Neural cell (in vitro differentiated cells): Measurements from ENCODE around the gene IFIT2. TPM values are rescaled to one million over a fixed set of nuclear protein-coding genes. Genes with fewer than 3 reads are reported as not detected.

ENCODE experiments used
- H2AFZ ChIP-seq: fragments of 200-600, 300-800 bp; sonication (generic), shearing (Covaris generic); 2 replicates; pipeline ENCODE4 v1.6.0; 2014; ENCODE audit warnings: low read depth, mild to moderate bottlenecking, antibody characterized with exemption, low read length, moderate library complexity
- H3F3A ChIP-seq: fragments of 200-600 bp; shearing (Covaris generic); 2 replicates; pipeline ENCODE4 v1.6.1; 2016; ENCODE audit warnings: mild to moderate bottlenecking, moderate library complexity, mixed read lengths, antibody characterized with exemption, low read length; ENCODE audit not compliant: insufficient read depth, poor library complexity, severe bottlenecking
- H3K27ac ChIP-seq: fragments of 200-600, 300-800 bp; sonication (generic), shearing (Covaris generic); 2 replicates; pipeline ENCODE4 v1.5.1; 2014; ENCODE audit warnings: mild to moderate bottlenecking, low read length, moderate library complexity
- H3K27me3 ChIP-seq: fragments of 300-800, 200-600 bp; sonication (generic), shearing (Covaris generic); 2 replicates; pipeline ENCODE4 v1.6.0; 2014; ENCODE audit warnings: mild to moderate bottlenecking, low read depth, low read length, moderate library complexity; ENCODE audit not compliant: insufficient read depth
- H3K36me3 ChIP-seq: fragments of 300-800, 200-600 bp; sonication (generic), shearing (Covaris generic); 2 replicates; pipeline ENCODE4 v1.5.1; 2014; ENCODE audit warnings: mild to moderate bottlenecking, antibody characterized with exemption, low read length, moderate library complexity; ENCODE audit not compliant: insufficient read depth
- H3K4me2 ChIP-seq: fragments of 300-800, 200-600 bp; sonication (generic), shearing (Covaris generic); 2 replicates; pipeline ENCODE4 v1.6.0; 2014; ENCODE audit warnings: mild to moderate bottlenecking, low read length
- H3K4me3 ChIP-seq: fragments of 300-800, 200-600 bp; sonication (generic), shearing (Covaris generic); 2 replicates; pipeline ENCODE4 v1.5.1; 2014; ENCODE audit warnings: mild to moderate bottlenecking, low read length, moderate library complexity
- H3K79me2 ChIP-seq: fragments of 200-600 bp; shearing (Covaris generic); replicated peaks from 2 replicates; pipeline ENCODE4 v1.6.0; 2014; ENCODE audit warnings: mild to moderate bottlenecking, low read length, moderate library complexity; ENCODE audit not compliant: insufficient read depth
- H3K9ac ChIP-seq: fragments of 300-800, 200-600 bp; sonication (generic), shearing (Covaris generic); 2 replicates; pipeline ENCODE4 v1.6.1; 2016; ENCODE audit warnings: mild to moderate bottlenecking, low read length, mixed read lengths
- H3K9me2 ChIP-seq: fragments of 200-600 bp; shearing (Covaris generic); 2 replicates; pipeline ENCODE4 v1.6.1; 2016; ENCODE audit warnings: mild to moderate bottlenecking, low read length, mixed read lengths; ENCODE audit not compliant: insufficient read depth
- H3K9me3 ChIP-seq: fragments of 200-600, 300-800 bp; sonication (generic), shearing (Covaris generic); 2 replicates; pipeline ENCODE4 v1.6.1; 2016; ENCODE audit warnings: mild to moderate bottlenecking, mixed run types, low read length, moderate library complexity, mixed read lengths
- H4K20me1 ChIP-seq: fragments of 200-600 bp; shearing (Covaris generic); 2 replicates; pipeline ENCODE4 v1.6.1; 2016; ENCODE audit warnings: mild to moderate bottlenecking, mixed run types; ENCODE audit not compliant: insufficient read depth
- EP300 ChIP-seq: fragments of 450-650 bp; conservative IDR thresholded peaks from 2 replicates; pipeline ENCODE4 v1.6.1; 2014; ENCODE audit warnings: antibody characterized with exemption, mild to moderate bottlenecking, moderate library complexity; ENCODE audit not compliant: poor library complexity, severe bottlenecking
- EZH2 ChIP-seq: fragments of 200-600, 300-800 bp; shearing (Covaris generic), sonication (generic); IDR thresholded peaks from 2 replicates; pipeline ENCODE4 v1.6.1; 2014; ENCODE audit warnings: antibody characterized with exemption, low read length, borderline replicate concordance, mild to moderate bottlenecking; ENCODE audit not compliant: insufficient read depth, poor library complexity, severe bottlenecking
- MXI1 ChIP-seq: fragments of 450-650 bp; conservative IDR thresholded peaks from 2 replicates; pipeline ENCODE4 v1.6.1; 2014; ENCODE audit warnings: antibody characterized with exemption, mild to moderate bottlenecking; ENCODE audit not compliant: poor library complexity, severe bottlenecking
- POLR2AphosphoS5 ChIP-seq: IDR thresholded peaks from 2 replicates; pipeline ENCODE4 v1.6.1; 2012
- RAD21 ChIP-seq: fragments of 450-650 bp; conservative IDR thresholded peaks from 2 replicates; pipeline ENCODE4 v1.6.1; 2014; ENCODE audit warnings: antibody characterized with exemption, mild to moderate bottlenecking, moderate library complexity
- SMC3 ChIP-seq: fragments of 450-650 bp; conservative IDR thresholded peaks from 2 replicates; pipeline ENCODE4 v1.6.1; 2014; ENCODE audit warnings: antibody characterized with exemption, mild to moderate bottlenecking, moderate library complexity; ENCODE audit not compliant: poor library complexity
- TAF1 ChIP-seq: IDR thresholded peaks from 2 replicates; pipeline ENCODE4 v1.6.1; 2012; ENCODE audit warnings: low read depth
- polyA plus RNA-seq: library from polyadenylated mRNA; depleted of rRNA; stranded (reverse); fragments of >200 nt; gene quantifications from 2 replicates; pipeline ENCODE4 v1.2.3, GENCODE V29; 2014
- TF ChIP-seq, protein P1 (sequence below): IDR thresholded peaks from 2 replicates; pipeline ENCODE4 v1.6.1; 2012; ENCODE audit warnings: borderline replicate concordance
- TF ChIP-seq, protein P2 (sequence below): fragments of 450-650 bp; IDR thresholded peaks from 2 replicates; pipeline ENCODE4 v1.5.1; 2014; ENCODE audit warnings: antibody characterized with exemption, mild to moderate bottlenecking, moderate library complexity; ENCODE audit not compliant: poor library complexity, severe bottlenecking

Gene IFIT2
- polyA plus RNA-seq, 1 donor from 2014 or later, result 0.26 TPM

DNA sequence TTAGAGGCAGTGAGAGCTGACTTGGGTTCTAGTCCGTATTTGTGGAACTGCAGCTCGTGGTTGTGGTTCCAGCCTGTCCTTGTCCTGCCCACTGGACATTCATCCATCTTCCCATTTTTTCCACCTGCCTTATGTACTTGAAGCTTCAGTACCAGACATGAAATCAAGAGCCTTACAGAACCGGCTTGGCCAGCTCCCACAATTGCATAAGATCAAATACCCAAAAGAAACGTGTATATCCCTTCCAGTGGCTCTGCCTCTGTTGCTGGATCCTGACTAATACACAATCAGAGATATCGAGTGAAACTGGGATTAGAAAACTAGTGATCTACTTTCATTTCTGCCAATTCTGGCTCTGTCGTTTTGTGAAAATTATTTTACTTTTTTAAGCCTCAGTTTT, 26.5 kb upstream of the IFIT2 start:
- H2AFZ ChIP-seq, result no peak overlapping the region
- H3K4me2 ChIP-seq, result no peak overlapping the region
- H3K9ac ChIP-seq, result no peak overlapping the region

DNA sequence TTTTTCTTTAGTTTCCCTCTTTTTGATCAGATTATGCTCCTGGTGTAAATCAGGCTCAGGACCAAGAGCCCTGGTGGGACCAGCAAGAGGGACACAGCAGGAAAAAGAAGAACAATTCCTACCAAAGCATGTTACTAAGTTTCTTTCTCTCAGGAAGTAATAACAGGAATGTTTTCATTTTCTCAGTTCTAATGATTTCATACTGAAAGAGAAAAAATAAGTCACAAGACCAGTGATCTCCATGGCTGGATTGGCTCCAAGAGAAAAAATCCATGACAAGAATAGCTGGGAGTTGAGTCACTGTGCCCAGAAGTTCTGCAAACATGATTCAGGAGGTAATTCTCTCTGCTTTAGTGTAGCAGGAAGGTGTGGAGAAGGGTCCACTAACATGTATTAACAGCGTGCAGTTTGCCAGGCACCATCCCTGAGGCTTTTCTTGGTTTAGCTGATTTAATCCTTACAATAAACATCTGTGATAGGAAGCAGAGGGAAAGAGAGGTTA, 23.8 kb upstream of the IFIT2 start:
- no peaks in the 10 kb centered on the region for H3K9me2 ChIP-seq
- H3K4me3 ChIP-seq, result no peak overlapping the region
- H3K79me2 ChIP-seq, result no peaks in the 10 kb centered on the region
- TF ChIP-seq, protein P1, sequence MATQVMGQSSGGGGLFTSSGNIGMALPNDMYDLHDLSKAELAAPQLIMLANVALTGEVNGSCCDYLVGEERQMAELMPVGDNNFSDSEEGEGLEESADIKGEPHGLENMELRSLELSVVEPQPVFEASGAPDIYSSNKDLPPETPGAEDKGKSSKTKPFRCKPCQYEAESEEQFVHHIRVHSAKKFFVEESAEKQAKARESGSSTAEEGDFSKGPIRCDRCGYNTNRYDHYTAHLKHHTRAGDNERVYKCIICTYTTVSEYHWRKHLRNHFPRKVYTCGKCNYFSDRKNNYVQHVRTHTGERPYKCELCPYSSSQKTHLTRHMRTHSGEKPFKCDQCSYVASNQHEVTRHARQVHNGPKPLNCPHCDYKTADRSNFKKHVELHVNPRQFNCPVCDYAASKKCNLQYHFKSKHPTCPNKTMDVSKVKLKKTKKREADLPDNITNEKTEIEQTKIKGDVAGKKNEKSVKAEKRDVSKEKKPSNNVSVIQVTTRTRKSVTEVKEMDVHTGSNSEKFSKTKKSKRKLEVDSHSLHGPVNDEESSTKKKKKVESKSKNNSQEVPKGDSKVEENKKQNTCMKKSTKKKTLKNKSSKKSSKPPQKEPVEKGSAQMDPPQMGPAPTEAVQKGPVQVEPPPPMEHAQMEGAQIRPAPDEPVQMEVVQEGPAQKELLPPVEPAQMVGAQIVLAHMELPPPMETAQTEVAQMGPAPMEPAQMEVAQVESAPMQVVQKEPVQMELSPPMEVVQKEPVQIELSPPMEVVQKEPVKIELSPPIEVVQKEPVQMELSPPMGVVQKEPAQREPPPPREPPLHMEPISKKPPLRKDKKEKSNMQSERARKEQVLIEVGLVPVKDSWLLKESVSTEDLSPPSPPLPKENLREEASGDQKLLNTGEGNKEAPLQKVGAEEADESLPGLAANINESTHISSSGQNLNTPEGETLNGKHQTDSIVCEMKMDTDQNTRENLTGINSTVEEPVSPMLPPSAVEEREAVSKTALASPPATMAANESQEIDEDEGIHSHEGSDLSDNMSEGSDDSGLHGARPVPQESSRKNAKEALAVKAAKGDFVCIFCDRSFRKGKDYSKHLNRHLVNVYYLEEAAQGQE, result no peak
- TF ChIP-seq EP300 (no peak), POLR2AphosphoS5 (no peak), SMC3 (no peak), TAF1 (no peak), MXI1 (no peak), RAD21 (no peak), EZH2 (no peak)
- TF ChIP-seq, protein P2, sequence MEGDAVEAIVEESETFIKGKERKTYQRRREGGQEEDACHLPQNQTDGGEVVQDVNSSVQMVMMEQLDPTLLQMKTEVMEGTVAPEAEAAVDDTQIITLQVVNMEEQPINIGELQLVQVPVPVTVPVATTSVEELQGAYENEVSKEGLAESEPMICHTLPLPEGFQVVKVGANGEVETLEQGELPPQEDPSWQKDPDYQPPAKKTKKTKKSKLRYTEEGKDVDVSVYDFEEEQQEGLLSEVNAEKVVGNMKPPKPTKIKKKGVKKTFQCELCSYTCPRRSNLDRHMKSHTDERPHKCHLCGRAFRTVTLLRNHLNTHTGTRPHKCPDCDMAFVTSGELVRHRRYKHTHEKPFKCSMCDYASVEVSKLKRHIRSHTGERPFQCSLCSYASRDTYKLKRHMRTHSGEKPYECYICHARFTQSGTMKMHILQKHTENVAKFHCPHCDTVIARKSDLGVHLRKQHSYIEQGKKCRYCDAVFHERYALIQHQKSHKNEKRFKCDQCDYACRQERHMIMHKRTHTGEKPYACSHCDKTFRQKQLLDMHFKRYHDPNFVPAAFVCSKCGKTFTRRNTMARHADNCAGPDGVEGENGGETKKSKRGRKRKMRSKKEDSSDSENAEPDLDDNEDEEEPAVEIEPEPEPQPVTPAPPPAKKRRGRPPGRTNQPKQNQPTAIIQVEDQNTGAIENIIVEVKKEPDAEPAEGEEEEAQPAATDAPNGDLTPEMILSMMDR, result no peak
- H3K9me3 ChIP-seq, result no peaks in the 10 kb centered on the region
- no peaks in the 10 kb centered on the region for H3K27me3 ChIP-seq
- H3K27ac ChIP-seq, result no peak overlapping the region
- no peak overlapping the region for H3K9ac ChIP-seq
- no peaks in the 10 kb centered on the region for H3K36me3 ChIP-seq
- no peaks in the 10 kb centered on the region for H3F3A ChIP-seq
- H2AFZ ChIP-seq, result no peak overlapping the region
- H3K4me2 ChIP-seq, result no peak overlapping the region
- no peaks in the 10 kb centered on the region for H4K20me1 ChIP-seq

More for the DNA sequence above, 26.5 kb upstream of the IFIT2 start:
- Histone ChIP-seq H3K9me3 (no peaks in the 10 kb centered on the region), H3K27ac (no peak overlapping the region), H3K9me2 (no peaks in the 10 kb centered on the region), H3K36me3 (no peaks in the 10 kb centered on the region), H3K27me3 (no peaks in the 10 kb centered on the region), H4K20me1 (no peaks in the 10 kb centered on the region), H3K4me3 (no peak overlapping the region), H3K79me2 (no peaks in the 10 kb centered on the region), H3F3A (no peaks in the 10 kb centered on the region)
- TF ChIP-seq MXI1, result no peak
- no peak for TF ChIP-seq RAD21
- TF ChIP-seq SMC3, result no peak
- no peak for TF ChIP-seq TAF1
